Right forelimb (tissue), 1 donor: Measurements from ENCODE around the gene GPR161.
"Not testable (repeated sequence)": the region's sequence is repeated elsewhere in the genome, so short reads cannot be mapped to it uniquely, and the experiment has no call there.

Source experiments
- DNase-seq: peaks from one replicate; pipeline ENCODE4 v3.0.0-alpha.2; 2018

GPR161 gene

GRCh38 chr1:168136709-168137514, at the start of gene GPR161:
GPR161 (minus strand) TSS chr1:168136930; CDS start chr1:168104850, 32,080 bp downstream.
- DNase-seq = peak; percentile 84

- not testable (repeated sequence) for DNase-seq
Measured at GRCh38 chr1:168181063-168181720, 44.5 kb upstream of the GPR161 start.

- no peak for DNase-seq
Measured at GRCh38 chr1:168180148-168180524, 43.4 kb upstream of the GPR161 start.

GRCh38 chr1:168179438-168180147, 42.9 kb upstream of the GPR161 start:
- DNase-seq = no peak

- DNase-seq = peak; percentile 97
Measured at GRCh38 chr1:168178638-168179437, 42.1 kb upstream of the GPR161 start, which contains the start of gene TIPRL. TIPRL (plus strand) TSS chr1:168178962; CDS start chr1:168179078, 116 bp downstream.

GRCh38 chr1:168178227-168178637, 41.5 kb upstream of the GPR161 start:
- DNase-seq = no peak

GRCh38 chr1:168172250-168172915, 35.7 kb upstream of the GPR161 start:
- no peak for DNase-seq

GRCh38 chr1:168170564-168171508, 34.1 kb upstream of the GPR161 start:
- DNase-seq = no peak

GRCh38 chr1:168167806-168168205, 31.1 kb upstream of the GPR161 start:
- DNase-seq = no peak

- no peak for DNase-seq
Measured at GRCh38 chr1:168164771-168165170, 28.0 kb upstream of the GPR161 start.

GRCh38 chr1:168163670-168164069, 26.9 kb upstream of the GPR161 start:
- DNase-seq = no peak

- no peak for DNase-seq
Measured at GRCh38 chr1:168161459-168161858, 24.7 kb upstream of the GPR161 start.

- DNase-seq = no peak
Measured at GRCh38 chr1:168159979-168160378, 23.2 kb upstream of the GPR161 start.

GRCh38 chr1:168159251-168159650, 22.5 kb upstream of the GPR161 start:
- DNase-seq = no peak

GRCh38 chr1:168157638-168158037, 20.9 kb upstream of the GPR161 start:
- DNase-seq = no peak

GRCh38 chr1:168155910-168156309, 19.2 kb upstream of the GPR161 start:
- DNase-seq = no peak

- not testable (repeated sequence) for DNase-seq
Measured at GRCh38 chr1:168154707-168155106, 18.0 kb upstream of the GPR161 start.

GRCh38 chr1:168151935-168152334, 15.2 kb upstream of the GPR161 start:
- no peak for DNase-seq

- no peak for DNase-seq
Measured at GRCh38 chr1:168150283-168150682, 13.6 kb upstream of the GPR161 start.

- no peak for DNase-seq
Measured at GRCh38 chr1:168148916-168149315, 12.2 kb upstream of the GPR161 start.

GRCh38 chr1:168146626-168147025, 9.9 kb upstream of the GPR161 start:
- DNase-seq = no peak
